ENCODE measurements around the gene MPL.

DNA sequence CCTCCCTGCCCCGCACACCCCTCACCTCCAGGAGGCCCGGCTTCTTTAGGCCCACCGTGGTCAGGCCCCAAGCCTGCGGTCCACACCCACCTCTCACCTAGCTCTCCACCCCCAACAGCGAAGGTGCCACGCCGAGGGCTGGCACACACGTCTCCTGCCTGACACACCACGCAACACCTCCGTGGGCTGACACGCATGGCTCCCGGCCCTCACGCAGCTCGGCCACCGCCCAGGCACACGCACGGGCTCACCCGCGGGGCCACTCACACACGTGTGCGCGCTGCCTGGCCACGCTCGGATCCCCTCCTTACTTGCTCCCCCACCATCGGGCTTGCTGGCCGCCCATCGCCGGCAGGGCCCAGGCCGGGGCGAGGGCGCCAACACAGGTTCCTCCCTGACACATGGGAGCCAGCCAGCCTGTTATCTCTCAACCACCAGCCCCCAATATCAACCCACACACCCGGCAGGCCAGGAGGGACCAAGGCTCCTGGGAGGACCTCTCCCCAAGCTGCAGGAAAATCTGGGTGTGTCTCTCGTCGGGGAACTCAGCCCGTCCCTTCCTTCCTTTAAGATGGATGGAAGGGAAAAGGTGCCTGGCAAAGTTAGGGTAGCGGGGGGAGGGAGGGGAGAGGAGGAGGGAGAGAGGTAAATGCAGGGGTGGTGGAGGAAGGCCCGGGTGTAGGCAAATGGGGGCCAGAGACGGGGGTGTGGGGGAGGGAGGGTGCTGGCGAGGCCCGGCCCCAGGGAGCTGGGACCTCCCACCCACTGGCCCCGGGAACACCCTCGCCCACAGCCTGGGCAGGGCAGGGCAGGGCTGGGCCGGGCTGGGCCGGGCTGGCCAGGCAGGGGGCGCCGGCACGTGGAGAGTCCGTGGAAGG is 29.6 kb downstream of the MPL start:
- TF ChIP-seq, protein P1, sequence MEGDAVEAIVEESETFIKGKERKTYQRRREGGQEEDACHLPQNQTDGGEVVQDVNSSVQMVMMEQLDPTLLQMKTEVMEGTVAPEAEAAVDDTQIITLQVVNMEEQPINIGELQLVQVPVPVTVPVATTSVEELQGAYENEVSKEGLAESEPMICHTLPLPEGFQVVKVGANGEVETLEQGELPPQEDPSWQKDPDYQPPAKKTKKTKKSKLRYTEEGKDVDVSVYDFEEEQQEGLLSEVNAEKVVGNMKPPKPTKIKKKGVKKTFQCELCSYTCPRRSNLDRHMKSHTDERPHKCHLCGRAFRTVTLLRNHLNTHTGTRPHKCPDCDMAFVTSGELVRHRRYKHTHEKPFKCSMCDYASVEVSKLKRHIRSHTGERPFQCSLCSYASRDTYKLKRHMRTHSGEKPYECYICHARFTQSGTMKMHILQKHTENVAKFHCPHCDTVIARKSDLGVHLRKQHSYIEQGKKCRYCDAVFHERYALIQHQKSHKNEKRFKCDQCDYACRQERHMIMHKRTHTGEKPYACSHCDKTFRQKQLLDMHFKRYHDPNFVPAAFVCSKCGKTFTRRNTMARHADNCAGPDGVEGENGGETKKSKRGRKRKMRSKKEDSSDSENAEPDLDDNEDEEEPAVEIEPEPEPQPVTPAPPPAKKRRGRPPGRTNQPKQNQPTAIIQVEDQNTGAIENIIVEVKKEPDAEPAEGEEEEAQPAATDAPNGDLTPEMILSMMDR (IDR thresholded peaks at IDR 0.05; ENCODE audit: insufficient read depth, low read length, poor library complexity, severe bottlenecking): no peak
- no peak for TF ChIP-seq EZH2phosphoT487 (conservative IDR thresholded peaks at IDR 0.05; ENCODE audit: low read length)

All from SU-DHL-6 (cell line).